ENCODE results near the gene GPR17.

DNA sequence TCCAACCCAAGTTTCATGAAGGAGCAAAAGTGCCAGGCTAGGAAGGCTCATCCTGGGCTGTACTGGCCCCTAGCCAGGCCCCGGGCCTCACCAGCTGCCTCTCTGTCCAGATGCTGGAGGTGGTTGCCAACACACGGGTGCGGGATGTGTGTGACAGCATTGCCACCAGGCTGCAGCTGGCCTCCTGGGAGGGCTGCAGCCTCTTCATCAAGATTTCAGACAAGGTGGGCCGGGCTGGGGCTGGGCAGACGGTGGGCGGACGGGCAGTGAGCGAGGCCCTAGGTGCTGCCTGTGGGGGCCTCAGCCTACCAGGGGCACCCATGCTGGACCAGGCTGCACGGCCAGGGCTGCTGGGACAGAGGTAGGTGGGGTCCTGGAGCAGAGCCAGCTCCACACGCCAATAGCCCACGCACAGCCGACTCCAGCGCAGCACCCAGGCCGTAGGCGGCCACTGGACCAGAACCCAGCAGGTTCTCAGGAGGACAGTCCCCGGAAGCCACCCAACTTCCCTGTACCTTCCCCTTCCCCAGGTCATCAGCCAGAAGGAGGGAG, 11.8 kb upstream of the GPR17 start:
- TF ChIP-seq POLR2A (IDR thresholded peaks at IDR 0.05; ENCODE audit: low read depth, low read length) (no peak), TAF1 (IDR thresholded peaks at IDR 0.05; ENCODE audit: borderline replicate concordance, low read depth, low read length) (no peak)
